ENCODE results near the gene TTYH3. TPM values are rescaled to one million over a fixed set of nuclear protein-coding genes. Genes with fewer than 3 reads are reported as not detected.
A peak's percentile ranks its signal among the peaks of the same experiment; 100 is the strongest.

TTYH3 gene
- total RNA-seq, 2 experiments from 2014 or later: 26.8 to 27.2 TPM

DNA sequence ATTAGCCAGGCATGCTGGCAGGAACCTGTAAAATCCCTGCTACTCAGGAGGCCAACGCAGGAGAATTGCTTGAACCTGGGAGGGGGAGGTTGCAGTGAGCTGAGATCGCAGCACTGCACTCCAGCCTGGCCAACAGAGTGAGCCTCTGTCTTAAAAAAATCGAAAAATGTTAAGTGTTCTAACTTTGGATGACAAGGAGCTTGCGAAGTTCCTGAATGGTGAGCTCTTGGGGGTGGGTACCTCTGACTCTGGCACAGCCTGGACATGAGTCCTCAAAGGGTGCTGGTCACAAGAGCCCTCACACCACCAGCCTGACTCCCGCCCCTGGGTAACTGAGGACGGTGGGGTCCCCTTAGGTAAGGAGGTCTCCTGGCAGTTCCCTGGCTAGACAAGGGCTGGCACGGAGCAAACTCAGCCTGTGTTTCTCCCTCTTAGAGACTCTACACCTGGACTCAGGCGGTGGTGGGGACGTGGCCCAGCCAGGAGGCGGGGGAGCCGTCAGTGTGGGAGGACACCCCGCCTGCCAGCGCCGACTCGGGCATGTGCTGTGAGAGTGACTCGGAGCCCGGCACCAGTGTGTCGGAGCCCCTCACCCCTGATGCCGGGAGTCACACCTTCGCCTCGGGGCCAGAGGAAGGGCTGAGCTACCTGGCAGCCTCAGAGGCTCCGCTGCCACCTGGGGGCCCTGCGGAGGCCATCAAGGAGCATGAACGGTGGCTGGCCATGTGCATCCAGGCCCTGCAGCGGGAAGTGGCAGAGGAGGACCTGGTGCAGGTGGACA is 80.3 kb downstream of the TTYH3 start:
- H3K27me3 Mint-ChIP-seq: peaks cover 64% of the 10 kb centered on the region
- H3K4me1 Mint-ChIP-seq: peaks cover 45% of the 10 kb centered on the region
- no peaks in the 10 kb centered on the region for H3K36me3 Mint-ChIP-seq
- no peak overlapping the region for H3K4me3 Mint-ChIP-seq
- no peaks in the 10 kb centered on the region for H3K9me3 Mint-ChIP-seq
- DNase-seq: no peak
- H3K27ac Mint-ChIP-seq: no peak overlapping the region

DNA sequence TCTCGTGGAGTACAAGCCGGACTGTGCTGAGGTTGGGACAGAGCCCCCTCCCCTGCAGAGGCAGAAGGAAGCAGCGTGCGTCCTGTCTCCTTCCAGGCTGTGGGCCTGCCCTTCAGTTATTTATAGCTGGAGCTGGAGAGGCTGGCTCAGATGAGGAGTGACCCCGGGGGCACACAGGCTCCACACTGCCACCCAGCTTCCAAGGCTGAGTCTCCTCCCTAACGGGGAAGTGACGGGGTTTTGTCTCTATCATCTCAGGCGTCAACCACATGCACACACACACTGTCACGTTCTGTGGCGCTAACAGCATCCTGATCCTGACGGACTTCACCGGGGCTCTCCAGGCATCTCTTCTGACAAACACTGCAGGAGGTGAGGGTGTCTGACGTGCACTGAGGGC is 81.6 kb downstream of the TTYH3 start:
- H3K4me1 Mint-ChIP-seq: peaks cover 58% of the 10 kb centered on the region
- H3K9me3 Mint-ChIP-seq: no peaks in the 10 kb centered on the region
- peaks cover 69% of the 10 kb centered on the region for H3K27me3 Mint-ChIP-seq
- no peak for DNase-seq
- H3K36me3 Mint-ChIP-seq: peaks cover 2% of the 10 kb centered on the region
- no peak overlapping the region for H3K4me3 Mint-ChIP-seq
- no peak overlapping the region for H3K27ac Mint-ChIP-seq

DNA sequence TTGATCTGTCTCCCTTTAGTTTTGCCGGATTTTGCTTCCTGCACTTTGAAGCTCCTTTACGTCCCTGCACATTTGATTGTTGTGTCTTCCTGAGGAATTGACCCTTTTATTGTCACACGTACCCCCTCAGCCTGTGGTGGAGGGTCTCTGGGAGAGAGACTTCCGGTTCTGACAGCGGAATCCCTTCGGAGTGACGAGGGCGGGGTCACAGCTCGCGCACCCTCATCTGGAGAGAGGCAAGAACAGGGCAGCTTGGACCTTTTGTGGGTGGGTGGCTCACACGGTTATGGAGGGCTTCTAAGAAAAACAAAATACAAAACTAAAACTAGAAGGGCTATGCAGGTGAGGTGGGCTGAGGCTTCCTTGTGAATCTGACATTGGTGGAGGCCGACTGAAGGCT is 82.2 kb downstream of the TTYH3 start:
- H3K36me3 Mint-ChIP-seq: peaks cover 3% of the 10 kb centered on the region
- no peaks in the 10 kb centered on the region for H3K9me3 Mint-ChIP-seq
- H3K27me3 Mint-ChIP-seq: peaks cover 75% of the 10 kb centered on the region
- peaks cover 63% of the 10 kb centered on the region for H3K4me1 Mint-ChIP-seq
- H3K4me3 Mint-ChIP-seq: no peak overlapping the region
- H3K27ac Mint-ChIP-seq: peak overlapping the region; percentile 25
- no peak for DNase-seq

Other genes starting within 250 kb of the TTYH3 start
- 1 to 10 TPM; 3.1 to 3.2 TPM for gene CHST12, start 228.4 kb upstream of the TTYH3 start, total RNA-seq
- not detected for gene GRIFIN, start 155.6 kb upstream of the TTYH3 start, total RNA-seq
- gene LFNG, start 112.2 kb upstream of the TTYH3 start, total RNA-seq: 10 to 100 TPM; 21.0 to 25.8 TPM
- 10 to 100 TPM; 36.4 to 37.8 TPM for gene BRAT1, start 76.5 kb upstream of the TTYH3 start, total RNA-seq
- 1 to 10 TPM; 5.4 to 6.1 TPM for gene IQCE, start 73.0 kb upstream of the TTYH3 start, total RNA-seq
- under 1 TPM in 1 of 2 experiments, not detected in 1; 0.04 TPM for gene AMZ1, start 56.2 kb downstream of the TTYH3 start, total RNA-seq
- gene GNA12, start 212.3 kb downstream of the TTYH3 start, total RNA-seq: 10 to 100 TPM; 15.1 to 17.9 TPM